ENCODE data around the gene PRKCB. TPM values are rescaled to one million over a fixed set of nuclear protein-coding genes. Genes with fewer than 3 reads are reported as not detected.
A peak's percentile ranks its signal among the peaks of the same experiment; 100 is the strongest.
"Not testable (repeated sequence)": the region's sequence is repeated elsewhere in the genome, so short reads cannot be mapped to it uniquely, and the experiment has no call there.

Gene PRKCB
- polyA plus RNA-seq, 1 donor (not counting 4 experiments of a cell fraction or from before 2014, with no cell fraction given) = 0.18 TPM

GRCh38 chr16:24013864-24014645 lies 178.3 kb downstream of the PRKCB start:
- Histone ChIP-seq H3K4me1 (ENCODE audit: control insufficient read depth, extremely low read depth, insufficient read depth, low read length) (peaks cover 3% of the 10 kb centered on the region), H3K9me3 (ENCODE audit: control insufficient read depth, low read depth, low read length) (no peaks in the 10 kb centered on the region)

GRCh38 chr16:24014955-24015354 lies 179.2 kb downstream of the PRKCB start:
- H3K79me2 ChIP-seq (ENCODE audit: control insufficient read depth, insufficient read depth, low read length); H3K4me2 ChIP-seq (ENCODE audit: control insufficient read depth, extremely low read depth, insufficient read depth, low read depth, low read length); H3K4me3 ChIP-seq (ENCODE audit: control insufficient read depth in 2 of 3, extremely low read depth in 1 of 3, insufficient read depth in 2 of 3, low read depth in 1 of 3, low read length in 3 of 3); H4K20me1 ChIP-seq (ENCODE audit: control insufficient read depth, extremely low read depth, insufficient read depth, low read length); H3K27me3 ChIP-seq (ENCODE audit: control insufficient read depth, extremely low read depth, insufficient read depth, low read length); H3K9me3 ChIP-seq (ENCODE audit: control insufficient read depth, low read depth, low read length); H3K36me3 ChIP-seq (ENCODE audit: control insufficient read depth in 2 of 2, extremely low read depth in 1 of 2, insufficient read depth in 2 of 2, low read length in 2 of 2); H3K27ac ChIP-seq (ENCODE audit: control insufficient read depth, insufficient read depth, low read length); dilution Hi-C loops (cut with MboI; ENCODE audit: extremely low pct_ligation_motif_present, low sequenced_read_pairs); H3K4me1 ChIP-seq (ENCODE audit: control insufficient read depth, extremely low read depth, insufficient read depth, low read length); DNase-seq (ENCODE audit: low read depth, low spot score); H2AFZ ChIP-seq (ENCODE audit: control insufficient read depth, low read length); H3K9me1 ChIP-seq (ENCODE audit: control insufficient read depth, extremely low read depth, insufficient read depth, low read length); FAIRE-seq; H3K9ac ChIP-seq (ENCODE audit: control insufficient read depth, extremely low read depth, insufficient read depth, low read length): not testable (repeated sequence)

More at GRCh38 chr16:24013864-24014645, 178.3 kb downstream of the PRKCB start:
- FAIRE-seq (no peak), DNase-seq (ENCODE audit: low read depth, low spot score) (no peak)
- Histone ChIP-seq H3K4me2 (ENCODE audit: control insufficient read depth, extremely low read depth, insufficient read depth, low read depth, low read length) (no peak overlapping the region), H3K27me3 (ENCODE audit: control insufficient read depth, extremely low read depth, insufficient read depth, low read length) (no peaks in the 10 kb centered on the region), H3K36me3 (ENCODE audit: control insufficient read depth in 2 of 2, extremely low read depth in 1 of 2, insufficient read depth in 2 of 2, low read length in 2 of 2) (no peaks in the 10 kb centered on the region), H3K4me3 (ENCODE audit: control insufficient read depth in 2 of 3, extremely low read depth in 1 of 3, insufficient read depth in 2 of 3, low read depth in 1 of 3, low read length in 3 of 3) (no peak overlapping the region), H3K27ac (ENCODE audit: control insufficient read depth, insufficient read depth, low read length) (no peak overlapping the region), H3K9ac (ENCODE audit: control insufficient read depth, extremely low read depth, insufficient read depth, low read length) (no peak overlapping the region), H4K20me1 (ENCODE audit: control insufficient read depth, extremely low read depth, insufficient read depth, low read length) (no peaks in the 10 kb centered on the region), H3K9me1 (ENCODE audit: control insufficient read depth, extremely low read depth, insufficient read depth, low read length) (no peaks in the 10 kb centered on the region), H3K79me2 (ENCODE audit: control insufficient read depth, insufficient read depth, low read length) (no peaks in the 10 kb centered on the region), H2AFZ (ENCODE audit: control insufficient read depth, low read length) (peak overlapping the region; percentile 9)
- dilution Hi-C loops (cut with MboI; ENCODE audit: extremely low pct_ligation_motif_present, low sequenced_read_pairs) = no loop called here
- no peak for TF ChIP-seq EZH2 (IDR thresholded peaks at IDR 0.05; ENCODE audit: low read length)
- TF ChIP-seq, protein P1, sequence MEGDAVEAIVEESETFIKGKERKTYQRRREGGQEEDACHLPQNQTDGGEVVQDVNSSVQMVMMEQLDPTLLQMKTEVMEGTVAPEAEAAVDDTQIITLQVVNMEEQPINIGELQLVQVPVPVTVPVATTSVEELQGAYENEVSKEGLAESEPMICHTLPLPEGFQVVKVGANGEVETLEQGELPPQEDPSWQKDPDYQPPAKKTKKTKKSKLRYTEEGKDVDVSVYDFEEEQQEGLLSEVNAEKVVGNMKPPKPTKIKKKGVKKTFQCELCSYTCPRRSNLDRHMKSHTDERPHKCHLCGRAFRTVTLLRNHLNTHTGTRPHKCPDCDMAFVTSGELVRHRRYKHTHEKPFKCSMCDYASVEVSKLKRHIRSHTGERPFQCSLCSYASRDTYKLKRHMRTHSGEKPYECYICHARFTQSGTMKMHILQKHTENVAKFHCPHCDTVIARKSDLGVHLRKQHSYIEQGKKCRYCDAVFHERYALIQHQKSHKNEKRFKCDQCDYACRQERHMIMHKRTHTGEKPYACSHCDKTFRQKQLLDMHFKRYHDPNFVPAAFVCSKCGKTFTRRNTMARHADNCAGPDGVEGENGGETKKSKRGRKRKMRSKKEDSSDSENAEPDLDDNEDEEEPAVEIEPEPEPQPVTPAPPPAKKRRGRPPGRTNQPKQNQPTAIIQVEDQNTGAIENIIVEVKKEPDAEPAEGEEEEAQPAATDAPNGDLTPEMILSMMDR (optimal IDR thresholded peaks at IDR 0.05 in 1 of 3, IDR thresholded peaks at IDR 0.05 in 1 of 3, conservative IDR thresholded peaks at IDR 0.05 in 1 of 3; ENCODE audit: extremely low read depth in 1 of 3, insufficient read depth in 2 of 3, low read length in 3 of 3) = no peak

Measured in keratinocyte (primary cell).